ENCODE data around the gene GPC6.
"Not testable (repeated sequence)": the region's sequence is repeated elsewhere in the genome, so short reads cannot be mapped to it uniquely, and the experiment has no call there.

Gene GPC6

GRCh38 chr13:93450191-93450621, 223.6 kb downstream of the GPC6 start:
- no peak for DNase-seq
- H3K27ac ChIP-seq (ENCODE audit: low read depth, low read length): no peak overlapping the region
- H2BK120ac ChIP-seq (ENCODE audit: low read depth, low read length): no peak overlapping the region
- no peak overlapping the region for H2BK5ac ChIP-seq (ENCODE audit: low read length)
- H3K36me3 ChIP-seq (ENCODE audit: control insufficient read depth, insufficient read depth, low read length): no peaks in the 10 kb centered on the region
- H3K79me1 ChIP-seq (ENCODE audit: low read length): peaks cover 2% of the 10 kb centered on the region
- H4K8ac ChIP-seq (ENCODE audit: low read depth, low read length): no peak overlapping the region
- no peak overlapping the region for H3K4me3 ChIP-seq (ENCODE audit: low read length)
- no peak overlapping the region for H4K5ac ChIP-seq (ENCODE audit: low read length)
- H3K9ac ChIP-seq (ENCODE audit: low read length): no peak overlapping the region
- H3K27me3 ChIP-seq (ENCODE audit: insufficient read depth, low read length, poor library complexity): no peaks in the 10 kb centered on the region
- H2AK5ac ChIP-seq (ENCODE audit: low read length): no peak overlapping the region
- no peak overlapping the region for H3K56ac ChIP-seq (ENCODE audit: low read length)
- H3K18ac ChIP-seq (ENCODE audit: low read length): no peak overlapping the region
- H3K23ac ChIP-seq (ENCODE audit: low read length): no peak overlapping the region
- H3K4me1 ChIP-seq (ENCODE audit: control insufficient read depth, low read depth, low read length): no peaks in the 10 kb centered on the region
- H3K4ac ChIP-seq (ENCODE audit: low read depth, low read length): no peak overlapping the region
- H3K79me2 ChIP-seq (ENCODE audit: control insufficient read depth, insufficient read depth, low read length): no peaks in the 10 kb centered on the region
- no peak overlapping the region for H3K4me2 ChIP-seq (ENCODE audit: low read length)
- H2BK15ac ChIP-seq (replicated peaks; ENCODE audit: low read depth): no peak overlapping the region

GRCh38 chr13:93450761-93451160, 224.2 kb downstream of the GPC6 start:
- H2BK15ac ChIP-seq (replicated peaks; ENCODE audit: low read depth): no peak overlapping the region

GRCh38 chr13:93454676-93455235, 228.1 kb downstream of the GPC6 start:
- not testable (repeated sequence) for H3K4me1 ChIP-seq (ENCODE audit: control insufficient read depth, low read depth, low read length); H2AK5ac ChIP-seq (ENCODE audit: low read length); H3K9ac ChIP-seq (ENCODE audit: low read length); H3K23ac ChIP-seq (ENCODE audit: low read length); H3K56ac ChIP-seq (ENCODE audit: low read length); H2BK15ac ChIP-seq (replicated peaks; ENCODE audit: low read depth); H3K27me3 ChIP-seq (ENCODE audit: insufficient read depth, low read length, poor library complexity); DNase-seq; H3K79me1 ChIP-seq (ENCODE audit: low read length); H3K4me3 ChIP-seq (ENCODE audit: low read length); H3K4me2 ChIP-seq (ENCODE audit: low read length); H3K79me2 ChIP-seq (ENCODE audit: control insufficient read depth, insufficient read depth, low read length); H4K8ac ChIP-seq (ENCODE audit: low read depth, low read length); H3K36me3 ChIP-seq (ENCODE audit: control insufficient read depth, insufficient read depth, low read length); H4K5ac ChIP-seq (ENCODE audit: low read length); H3K18ac ChIP-seq (ENCODE audit: low read length); H3K4ac ChIP-seq (ENCODE audit: low read depth, low read length); H3K27ac ChIP-seq (ENCODE audit: low read depth, low read length); H2BK120ac ChIP-seq (ENCODE audit: low read depth, low read length); H2BK5ac ChIP-seq (ENCODE audit: low read length)
- WGBS (ENCODE audit: extremely low coverage, insufficient coverage, low lambda C conversion rate): no CpG with 5 or more reads among the region's 36 CpGs

More at GRCh38 chr13:93450761-93451160, 224.2 kb downstream of the GPC6 start:
- H2AK5ac ChIP-seq (ENCODE audit: low read length): no peak overlapping the region
- no peak overlapping the region for H3K27ac ChIP-seq (ENCODE audit: low read depth, low read length)
- H3K56ac ChIP-seq (ENCODE audit: low read length): no peak overlapping the region
- no peak overlapping the region for H3K23ac ChIP-seq (ENCODE audit: low read length)
- no peaks in the 10 kb centered on the region for H3K79me2 ChIP-seq (ENCODE audit: control insufficient read depth, insufficient read depth, low read length)
- H2BK120ac ChIP-seq (ENCODE audit: low read depth, low read length): no peak overlapping the region
- no peak overlapping the region for H3K4me2 ChIP-seq (ENCODE audit: low read length)
- no peaks in the 10 kb centered on the region for H3K4me1 ChIP-seq (ENCODE audit: control insufficient read depth, low read depth, low read length)
- no peak for DNase-seq
- H3K36me3 ChIP-seq (ENCODE audit: control insufficient read depth, insufficient read depth, low read length): no peaks in the 10 kb centered on the region
- H3K4ac ChIP-seq (ENCODE audit: low read depth, low read length): no peak overlapping the region
- no peak overlapping the region for H3K4me3 ChIP-seq (ENCODE audit: low read length)
- H2BK5ac ChIP-seq (ENCODE audit: low read length): no peak overlapping the region
- no peak overlapping the region for H4K8ac ChIP-seq (ENCODE audit: low read depth, low read length)
- no peak overlapping the region for H3K9ac ChIP-seq (ENCODE audit: low read length)
- no peak overlapping the region for H3K18ac ChIP-seq (ENCODE audit: low read length)
- peaks cover 2% of the 10 kb centered on the region for H3K79me1 ChIP-seq (ENCODE audit: low read length)
- H4K5ac ChIP-seq (ENCODE audit: low read length): no peak overlapping the region
- no peaks in the 10 kb centered on the region for H3K27me3 ChIP-seq (ENCODE audit: insufficient read depth, low read length, poor library complexity)

- Histone ChIP-seq H3K56ac (ENCODE audit: low read length) (no peak overlapping the region), H4K5ac (ENCODE audit: low read length) (no peak overlapping the region), H3K18ac (ENCODE audit: low read length) (no peak overlapping the region), H3K79me2 (ENCODE audit: control insufficient read depth, insufficient read depth, low read length) (no peaks in the 10 kb centered on the region), H3K4ac (ENCODE audit: low read depth, low read length) (no peak overlapping the region), H3K4me2 (ENCODE audit: low read length) (no peak overlapping the region), H3K27me3 (ENCODE audit: insufficient read depth, low read length, poor library complexity) (no peaks in the 10 kb centered on the region), H3K4me3 (ENCODE audit: low read length) (no peak overlapping the region), H2BK120ac (ENCODE audit: low read depth, low read length) (no peak overlapping the region), H3K9ac (ENCODE audit: low read length) (no peak overlapping the region), H4K8ac (ENCODE audit: low read depth, low read length) (no peak overlapping the region), H2BK5ac (ENCODE audit: low read length) (no peak overlapping the region), H2AK5ac (ENCODE audit: low read length) (no peak overlapping the region), H3K23ac (ENCODE audit: low read length) (no peak overlapping the region), H3K36me3 (ENCODE audit: control insufficient read depth, insufficient read depth, low read length) (no peaks in the 10 kb centered on the region), H3K4me1 (ENCODE audit: control insufficient read depth, low read depth, low read length) (no peaks in the 10 kb centered on the region), H3K79me1 (ENCODE audit: low read length) (peaks cover 2% of the 10 kb centered on the region), H2BK15ac (replicated peaks; ENCODE audit: low read depth) (no peak overlapping the region), H3K27ac (ENCODE audit: low read depth, low read length) (no peak overlapping the region)
- no peak for DNase-seq
- WGBS (ENCODE audit: extremely low coverage, insufficient coverage, low lambda C conversion rate): no CpG with 5 or more reads among the region's 4 CpGs
Observed at GRCh38 chr13:93455861-93456260, 229.3 kb downstream of the GPC6 start.

- H2BK5ac ChIP-seq (ENCODE audit: low read length): no peak overlapping the region
- H3K56ac ChIP-seq (ENCODE audit: low read length): no peak overlapping the region
- H3K27me3 ChIP-seq (ENCODE audit: insufficient read depth, low read length, poor library complexity): no peaks in the 10 kb centered on the region
- no peak overlapping the region for H3K18ac ChIP-seq (ENCODE audit: low read length)
- no peaks in the 10 kb centered on the region for H3K79me2 ChIP-seq (ENCODE audit: control insufficient read depth, insufficient read depth, low read length)
- H3K4ac ChIP-seq (ENCODE audit: low read depth, low read length): no peak overlapping the region
- no peaks in the 10 kb centered on the region for H3K36me3 ChIP-seq (ENCODE audit: control insufficient read depth, insufficient read depth, low read length)
- H2BK15ac ChIP-seq (replicated peaks; ENCODE audit: low read depth): no peak overlapping the region
- H3K27ac ChIP-seq (ENCODE audit: low read depth, low read length): no peak overlapping the region
- no peak overlapping the region for H3K4me2 ChIP-seq (ENCODE audit: low read length)
- H3K4me3 ChIP-seq (ENCODE audit: low read length): no peak overlapping the region
- no peak overlapping the region for H4K5ac ChIP-seq (ENCODE audit: low read length)
- no peak overlapping the region for H4K8ac ChIP-seq (ENCODE audit: low read depth, low read length)
- H3K79me1 ChIP-seq (ENCODE audit: low read length): peaks cover 3% of the 10 kb centered on the region
- no peaks in the 10 kb centered on the region for H3K4me1 ChIP-seq (ENCODE audit: control insufficient read depth, low read depth, low read length)
- H2BK120ac ChIP-seq (ENCODE audit: low read depth, low read length): no peak overlapping the region
- no peak overlapping the region for H3K9ac ChIP-seq (ENCODE audit: low read length)
- DNase-seq: no peak
- H3K23ac ChIP-seq (ENCODE audit: low read length): no peak overlapping the region
- no peak overlapping the region for H2AK5ac ChIP-seq (ENCODE audit: low read length)
Observed at GRCh38 chr13:93460005-93460404, 233.4 kb downstream of the GPC6 start.

GRCh38 chr13:93462151-93462550, 235.5 kb downstream of the GPC6 start:
- Histone ChIP-seq H2BK15ac (replicated peaks; ENCODE audit: low read depth) (no peak overlapping the region), H3K56ac (ENCODE audit: low read length) (no peak overlapping the region), H2AK5ac (ENCODE audit: low read length) (no peak overlapping the region), H2BK120ac (ENCODE audit: low read depth, low read length) (no peak overlapping the region), H3K4me2 (ENCODE audit: low read length) (no peak overlapping the region), H3K79me2 (ENCODE audit: control insufficient read depth, insufficient read depth, low read length) (no peaks in the 10 kb centered on the region), H3K23ac (ENCODE audit: low read length) (no peak overlapping the region), H3K4ac (ENCODE audit: low read depth, low read length) (no peak overlapping the region), H4K5ac (ENCODE audit: low read length) (no peak overlapping the region), H2BK5ac (ENCODE audit: low read length) (no peak overlapping the region), H3K4me3 (ENCODE audit: low read length) (no peak overlapping the region), H3K18ac (ENCODE audit: low read length) (no peak overlapping the region), H4K8ac (ENCODE audit: low read depth, low read length) (no peak overlapping the region), H3K4me1 (ENCODE audit: control insufficient read depth, low read depth, low read length) (no peaks in the 10 kb centered on the region), H3K79me1 (ENCODE audit: low read length) (peaks cover 1% of the 10 kb centered on the region), H3K36me3 (ENCODE audit: control insufficient read depth, insufficient read depth, low read length) (no peaks in the 10 kb centered on the region), H3K9ac (ENCODE audit: low read length) (no peak overlapping the region), H3K27ac (ENCODE audit: low read depth, low read length) (no peak overlapping the region), H3K27me3 (ENCODE audit: insufficient read depth, low read length, poor library complexity) (no peaks in the 10 kb centered on the region)
- DNase-seq: no peak
- WGBS (ENCODE audit: extremely low coverage, insufficient coverage, low lambda C conversion rate): no CpG with 5 or more reads among the region's 3 CpGs

All from mesendoderm (in vitro differentiated cells).